ENCODE data around the gene TBC1D24. TPM values are rescaled to one million over a fixed set of nuclear protein-coding genes. Genes with fewer than 3 reads are reported as not detected.

Gene TBC1D24
- polyA plus RNA-seq, 1 donor (not counting 4 experiments of a cell fraction or from before 2014, with no cell fraction given), result 3.0 TPM

DNA sequence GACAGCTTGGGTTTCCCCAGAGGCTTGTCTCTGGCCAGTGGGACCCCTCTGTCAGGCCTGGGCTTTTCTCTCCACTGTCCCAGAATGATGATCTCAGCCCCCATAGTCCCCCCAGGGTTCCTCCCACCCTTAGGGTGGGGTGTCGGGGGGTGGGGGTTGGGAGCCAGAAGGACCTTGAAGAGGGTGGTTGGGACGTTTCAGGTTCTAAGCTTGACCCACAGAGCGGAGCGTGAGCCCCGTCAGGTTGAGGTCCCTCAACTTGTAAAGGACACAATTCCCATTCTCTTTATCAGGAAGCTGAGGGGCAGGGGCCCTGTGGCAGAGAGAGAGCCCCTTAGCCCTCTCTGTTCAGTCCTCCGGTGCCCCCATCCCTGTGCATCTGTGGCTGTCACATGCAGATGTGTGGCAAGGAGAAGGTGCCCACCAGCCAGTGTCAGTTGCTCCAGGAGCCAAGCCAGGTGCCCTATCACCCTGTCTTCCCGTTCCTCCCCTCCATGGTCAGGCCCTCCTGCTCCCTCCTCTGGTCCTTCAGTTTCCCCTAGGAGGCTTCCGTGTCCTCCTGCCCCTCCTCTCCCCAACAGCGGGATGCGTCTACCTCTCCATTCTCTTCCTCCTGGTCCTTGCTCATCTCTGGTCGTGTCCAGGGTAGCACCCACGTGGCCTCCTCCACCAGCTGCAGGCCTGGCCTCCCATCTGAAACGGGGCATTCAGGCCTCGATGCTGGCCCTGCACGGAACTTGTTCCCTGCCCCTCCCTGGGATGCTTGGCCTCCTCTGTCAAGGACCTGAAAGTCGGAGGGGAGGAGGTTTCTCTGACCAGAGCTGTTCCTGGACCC, 5.3 kb upstream of the TBC1D24 start:
- dilution Hi-C loops (cut with MboI; ENCODE audit: extremely low pct_ligation_motif_present, low sequenced_read_pairs), result no loop called here

DNA sequence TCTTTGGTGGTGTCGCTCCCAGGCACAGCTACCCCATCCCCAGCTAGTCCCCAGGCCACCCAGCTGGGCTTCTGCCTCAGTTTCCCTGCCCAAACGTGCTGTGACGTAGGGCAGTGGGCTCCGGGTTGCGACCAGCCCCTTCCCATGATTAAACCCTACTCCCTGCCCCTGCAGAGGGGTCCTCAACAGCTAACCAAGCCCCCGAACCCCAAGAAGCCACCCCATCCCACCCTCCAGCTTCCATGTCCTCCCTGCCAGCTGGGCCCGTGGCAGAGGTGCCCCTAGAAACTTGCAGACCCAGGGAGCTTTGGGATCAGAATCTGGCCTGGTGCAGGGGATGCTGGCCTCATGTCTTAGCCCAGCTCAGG, 4.7 kb upstream of the TBC1D24 start:
- peaks cover 11% of the 10 kb centered on the region for H3K4me1 ChIP-seq (ENCODE audit: control insufficient read depth, extremely low read depth, insufficient read depth, low read length)
- H3K27me3 ChIP-seq (ENCODE audit: control insufficient read depth, extremely low read depth, insufficient read depth, low read length), result peaks cover 28% of the 10 kb centered on the region
- no peaks in the 10 kb centered on the region for H3K79me2 ChIP-seq (ENCODE audit: control insufficient read depth, insufficient read depth, low read length)
- H3K9ac ChIP-seq (ENCODE audit: control insufficient read depth, extremely low read depth, insufficient read depth, low read length), result no peak overlapping the region
- DNase-seq (ENCODE audit: low read depth, low spot score), result no peak
- H3K9me3 ChIP-seq (ENCODE audit: control insufficient read depth, low read depth, low read length), result no peaks in the 10 kb centered on the region
- H3K9me1 ChIP-seq (ENCODE audit: control insufficient read depth, extremely low read depth, insufficient read depth, low read length), result no peaks in the 10 kb centered on the region
- H3K36me3 ChIP-seq (ENCODE audit: control insufficient read depth in 2 of 2, extremely low read depth in 1 of 2, insufficient read depth in 2 of 2, low read length in 2 of 2), result no peaks in the 10 kb centered on the region
- no peak overlapping the region for H3K4me2 ChIP-seq (ENCODE audit: control insufficient read depth, extremely low read depth, insufficient read depth, low read depth, low read length)
- H3K4me3 ChIP-seq (ENCODE audit: control insufficient read depth in 2 of 3, extremely low read depth in 1 of 3, insufficient read depth in 2 of 3, low read depth in 1 of 3, low read length in 3 of 3), result no peak overlapping the region
- peaks cover 3% of the 10 kb centered on the region for H4K20me1 ChIP-seq (ENCODE audit: control insufficient read depth, extremely low read depth, insufficient read depth, low read length)
- dilution Hi-C loops (cut with MboI; ENCODE audit: extremely low pct_ligation_motif_present, low sequenced_read_pairs), result no loop called here
- H2AFZ ChIP-seq (ENCODE audit: control insufficient read depth, low read length), result no peak overlapping the region
- TF ChIP-seq EZH2 (IDR thresholded peaks at IDR 0.05; ENCODE audit: low read length), result no peak
- TF ChIP-seq, protein P1, sequence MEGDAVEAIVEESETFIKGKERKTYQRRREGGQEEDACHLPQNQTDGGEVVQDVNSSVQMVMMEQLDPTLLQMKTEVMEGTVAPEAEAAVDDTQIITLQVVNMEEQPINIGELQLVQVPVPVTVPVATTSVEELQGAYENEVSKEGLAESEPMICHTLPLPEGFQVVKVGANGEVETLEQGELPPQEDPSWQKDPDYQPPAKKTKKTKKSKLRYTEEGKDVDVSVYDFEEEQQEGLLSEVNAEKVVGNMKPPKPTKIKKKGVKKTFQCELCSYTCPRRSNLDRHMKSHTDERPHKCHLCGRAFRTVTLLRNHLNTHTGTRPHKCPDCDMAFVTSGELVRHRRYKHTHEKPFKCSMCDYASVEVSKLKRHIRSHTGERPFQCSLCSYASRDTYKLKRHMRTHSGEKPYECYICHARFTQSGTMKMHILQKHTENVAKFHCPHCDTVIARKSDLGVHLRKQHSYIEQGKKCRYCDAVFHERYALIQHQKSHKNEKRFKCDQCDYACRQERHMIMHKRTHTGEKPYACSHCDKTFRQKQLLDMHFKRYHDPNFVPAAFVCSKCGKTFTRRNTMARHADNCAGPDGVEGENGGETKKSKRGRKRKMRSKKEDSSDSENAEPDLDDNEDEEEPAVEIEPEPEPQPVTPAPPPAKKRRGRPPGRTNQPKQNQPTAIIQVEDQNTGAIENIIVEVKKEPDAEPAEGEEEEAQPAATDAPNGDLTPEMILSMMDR (optimal IDR thresholded peaks at IDR 0.05 in 1 of 3, IDR thresholded peaks at IDR 0.05 in 1 of 3, conservative IDR thresholded peaks at IDR 0.05 in 1 of 3; ENCODE audit: extremely low read depth in 1 of 3, insufficient read depth in 2 of 3, low read length in 3 of 3), result no peak
- FAIRE-seq, result no peak
- H3K27ac ChIP-seq (ENCODE audit: control insufficient read depth, insufficient read depth, low read length), result no peak overlapping the region

More for the DNA sequence above, 5.3 kb upstream of the TBC1D24 start:
- TF ChIP-seq, protein P1 (optimal IDR thresholded peaks at IDR 0.05 in 1 of 3, IDR thresholded peaks at IDR 0.05 in 1 of 3, conservative IDR thresholded peaks at IDR 0.05 in 1 of 3; ENCODE audit: extremely low read depth in 1 of 3, insufficient read depth in 2 of 3, low read length in 3 of 3), result no peak
- no peak for TF ChIP-seq EZH2 (IDR thresholded peaks at IDR 0.05; ENCODE audit: low read length)
- no peak for FAIRE-seq
- DNase-seq (ENCODE audit: low read depth, low spot score), result no peak
- peaks cover 11% of the 10 kb centered on the region for H3K4me1 ChIP-seq (ENCODE audit: control insufficient read depth, extremely low read depth, insufficient read depth, low read length)
- no peak overlapping the region for H3K9ac ChIP-seq (ENCODE audit: control insufficient read depth, extremely low read depth, insufficient read depth, low read length)
- no peak overlapping the region for H2AFZ ChIP-seq (ENCODE audit: control insufficient read depth, low read length)
- H4K20me1 ChIP-seq (ENCODE audit: control insufficient read depth, extremely low read depth, insufficient read depth, low read length), result peaks cover 3% of the 10 kb centered on the region
- H3K36me3 ChIP-seq (ENCODE audit: control insufficient read depth in 2 of 2, extremely low read depth in 1 of 2, insufficient read depth in 2 of 2, low read length in 2 of 2), result no peaks in the 10 kb centered on the region
- no peak overlapping the region for H3K4me2 ChIP-seq (ENCODE audit: control insufficient read depth, extremely low read depth, insufficient read depth, low read depth, low read length)
- no peak overlapping the region for H3K4me3 ChIP-seq (ENCODE audit: control insufficient read depth in 2 of 3, extremely low read depth in 1 of 3, insufficient read depth in 2 of 3, low read depth in 1 of 3, low read length in 3 of 3)
- H3K79me2 ChIP-seq (ENCODE audit: control insufficient read depth, insufficient read depth, low read length), result no peaks in the 10 kb centered on the region
- H3K9me3 ChIP-seq (ENCODE audit: control insufficient read depth, low read depth, low read length), result no peaks in the 10 kb centered on the region
- H3K27ac ChIP-seq (ENCODE audit: control insufficient read depth, insufficient read depth, low read length), result no peak overlapping the region
- H3K9me1 ChIP-seq (ENCODE audit: control insufficient read depth, extremely low read depth, insufficient read depth, low read length), result no peaks in the 10 kb centered on the region
- H3K27me3 ChIP-seq (ENCODE audit: control insufficient read depth, extremely low read depth, insufficient read depth, low read length), result peaks cover 28% of the 10 kb centered on the region
